A673 (cell line): ENCODE data around the gene PAX9. TPM values are rescaled to one million over a fixed set of nuclear protein-coding genes. Genes with fewer than 3 reads are reported as not detected.

Experiments used
- Bru-seq: library from RNA; stranded (reverse); fragments of 400-500 nt; gene quantifications from one replicate; lab custom pipeline; 2021; lab: Mats Ljungman, UMichigan
- BruChase-seq, 2 experiments: library from RNA; stranded (reverse); fragments of 400-500 nt; gene quantifications; one replicate each; lab custom pipeline; 2021; lab: Mats Ljungman, UMichigan
- BruUV-seq: library from RNA; stranded (reverse); fragments of 400-500 nt; replicated peaks from 2 replicates; lab custom pipeline; 2021; lab: Mats Ljungman, UMichigan
- CTCF ChIA-PET: fragments of 300-600 bp; sonication (Branson Sonifier 250); formaldehyde crosslinking; loops from one replicate; lab custom pipeline; 2022; ENCODE audit warnings: antibody characterized with exemption; lab: Charles Lee
- POLR2A ChIA-PET: fragments of 300-600 bp; sonication (Branson Sonifier 250); formaldehyde crosslinking; loops from one replicate; lab custom pipeline; 2022; ENCODE audit warnings: antibody characterized with exemption; ENCODE audit not compliant: low non-redundant PET; lab: Charles Lee
- DNase-seq: peaks from one replicate; pipeline ENCODE4 v3.0.0-alpha.2; 2015; ENCODE audit warnings: low spot score
- H3K27ac ChIP-seq: fragments of 200-600 bp; sonication (generic); 2 replicates; pipeline ENCODE4 v1.5.1; 2016; ENCODE audit warnings: mixed run types, low read depth, mild to moderate bottlenecking, mixed read lengths, antibody characterized with exemption, low read length; ENCODE audit not compliant: poor library complexity, severe bottlenecking
- H3K27me3 ChIP-seq: fragments of 200-600 bp; sonication (generic); replicated peaks from 2 replicates; pipeline ENCODE4 v1.6.1; 2017; ENCODE audit warnings: mixed run types, low read depth, mild to moderate bottlenecking, mixed read lengths, antibody characterized with exemption, low read length; ENCODE audit not compliant: insufficient read depth, poor library complexity
- H3K36me3 ChIP-seq: fragments of 200-600 bp; sonication (generic); 2 replicates; pipeline ENCODE4 v1.6.1; 2016; ENCODE audit warnings: mixed run types, mild to moderate bottlenecking, mixed read lengths, antibody characterized with exemption, low read length; ENCODE audit not compliant: insufficient read depth, poor library complexity, severe bottlenecking
- H3K4me1 ChIP-seq: fragments of 200-600 bp; sonication (generic); 2 replicates; pipeline ENCODE4 v1.6.1; 2017; ENCODE audit warnings: mixed run types, mild to moderate bottlenecking, mixed read lengths, antibody characterized with exemption, low read length; ENCODE audit not compliant: insufficient read depth, poor library complexity, severe bottlenecking
- H3K4me3 ChIP-seq: fragments of 200-600 bp; sonication (generic); 2 replicates; pipeline ENCODE4 v1.5.1; 2016; ENCODE audit warnings: low read depth, mixed run types, mild to moderate bottlenecking, mixed read lengths, low read length; ENCODE audit not compliant: poor library complexity, severe bottlenecking
- H3K9me3 ChIP-seq: fragments of 200-600 bp; sonication (generic); 2 replicates; pipeline ENCODE4 v1.6.1; 2016; ENCODE audit warnings: mixed run types, low read depth, mild to moderate bottlenecking, mixed read lengths, antibody characterized with exemption, low read length; ENCODE audit not compliant: poor library complexity, severe bottlenecking
- EZH2 ChIP-seq: fragments of 200-600 bp; sonication (generic); IDR thresholded peaks from 2 replicates; pipeline ENCODE4 v1.6.1; 2017; ENCODE audit warnings: borderline replicate concordance, low read depth, mild to moderate bottlenecking, mixed read lengths, antibody characterized with exemption, low read length; ENCODE audit not compliant: poor library complexity, severe bottlenecking
- intact Hi-C: fragments of 100-400 bp; cut with micrococcal nuclease; formaldehyde crosslinking; loops from one replicate; pipeline ENCODE4 v1.10.0; 2022; ENCODE audit not compliant: unreplicated experiment
- long read RNA-seq: library from polyadenylated mRNA; stranded (forward); transcript quantifications from one replicate; pipeline ENCODE4 v2.0.0, GENCODE V29; 2022
- total RNA-seq: library from RNA; stranded (reverse); gene quantifications from 2 replicates; pipeline ENCODE4 v1.2.3, GENCODE V29; 2021
- TF ChIP-seq, protein P1 (sequence below): fragments of 300-800, 200-600 bp; sonication (generic); conservative IDR thresholded peaks from 2 replicates; pipeline ENCODE4 v1.5.1; 2017; ENCODE audit warnings: low read depth, mild to moderate bottlenecking, antibody characterized with exemption, low read length, moderate library complexity, mixed read lengths

Gene PAX9
- total RNA-seq: 23.4 and 26.2 TPM in 2 replicates
- percentile 87 among the genes with signal in this experiment for Bru-seq, nascent RNA
- percentile 81 among the genes with signal in this experiment for BruChase-seq, experiment 1, labeled RNA remaining after a 2-hour chase
- BruChase-seq, experiment 2, labeled RNA remaining after a 6-hour chase: percentile 58 among the genes with signal in this experiment
- long read RNA-seq, full-length matches to known transcripts: 23 of 40 reads
- long read RNA-seq, partial matches to known transcripts: 7 of 40 reads
- long read RNA-seq, other reads (novel, unspliced or antisense): 10 of 40 reads

DNA sequence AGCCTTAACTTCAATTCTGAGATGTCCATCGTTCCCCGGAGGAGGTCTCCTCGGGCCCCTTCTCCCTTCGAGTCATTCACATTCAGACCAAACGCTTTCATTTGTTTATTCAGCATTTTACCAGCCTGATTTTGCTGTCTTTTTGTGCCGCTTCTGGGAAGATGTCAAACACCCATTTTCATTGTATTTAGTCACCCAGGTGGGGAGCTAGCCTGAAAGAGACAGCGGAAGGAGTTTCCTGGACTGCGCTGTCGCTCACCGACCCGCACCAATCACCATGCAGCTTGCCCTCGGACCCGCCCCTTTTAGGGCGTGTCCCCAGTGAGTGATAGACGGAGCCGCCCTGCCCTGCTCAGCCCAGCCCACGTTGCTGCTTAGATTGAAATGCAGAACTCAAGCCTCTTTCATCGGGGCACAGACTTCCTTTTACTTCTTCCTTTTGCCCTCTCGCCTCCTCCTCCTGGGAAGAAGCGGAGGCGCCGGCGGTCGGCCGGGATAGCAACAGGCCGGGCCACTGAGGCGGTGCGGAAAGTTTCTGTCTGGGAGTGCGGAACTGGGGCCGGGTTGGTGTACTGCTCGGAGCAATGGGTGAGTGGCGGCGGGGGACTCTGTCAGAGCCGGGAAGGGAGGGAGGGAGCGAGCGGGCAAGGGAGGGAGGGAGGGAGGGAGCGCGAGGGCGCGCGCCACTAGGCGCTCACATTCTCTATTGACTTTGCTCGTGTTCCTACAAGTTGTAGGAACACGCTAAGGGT is at the start of gene PAX9:
PAX9 (plus strand) TSS at position 355 of the 752 bp plus-strand sequence; CDS start at position 585, 230 bp downstream.
- peak within 1 kb of the TSS; percentile 82 for H3K27ac ChIP-seq
- intact Hi-C loops: no loop called here
- no peaks in the 10 kb centered on the region for H3K27me3 ChIP-seq
- H3K4me1 ChIP-seq: peaks cover 22% of the 10 kb centered on the region
- DNase-seq: peak; percentile 98
- H3K9me3 ChIP-seq: no peaks in the 10 kb centered on the region
- peaks cover 17% of the 10 kb centered on the region for H3K36me3 ChIP-seq
- peak within 1 kb of the TSS; percentile 63 for H3K4me3 ChIP-seq
- no TSS peak for BruUV-seq
- TF ChIP-seq EZH2: no peak
- TF ChIP-seq, protein P1, sequence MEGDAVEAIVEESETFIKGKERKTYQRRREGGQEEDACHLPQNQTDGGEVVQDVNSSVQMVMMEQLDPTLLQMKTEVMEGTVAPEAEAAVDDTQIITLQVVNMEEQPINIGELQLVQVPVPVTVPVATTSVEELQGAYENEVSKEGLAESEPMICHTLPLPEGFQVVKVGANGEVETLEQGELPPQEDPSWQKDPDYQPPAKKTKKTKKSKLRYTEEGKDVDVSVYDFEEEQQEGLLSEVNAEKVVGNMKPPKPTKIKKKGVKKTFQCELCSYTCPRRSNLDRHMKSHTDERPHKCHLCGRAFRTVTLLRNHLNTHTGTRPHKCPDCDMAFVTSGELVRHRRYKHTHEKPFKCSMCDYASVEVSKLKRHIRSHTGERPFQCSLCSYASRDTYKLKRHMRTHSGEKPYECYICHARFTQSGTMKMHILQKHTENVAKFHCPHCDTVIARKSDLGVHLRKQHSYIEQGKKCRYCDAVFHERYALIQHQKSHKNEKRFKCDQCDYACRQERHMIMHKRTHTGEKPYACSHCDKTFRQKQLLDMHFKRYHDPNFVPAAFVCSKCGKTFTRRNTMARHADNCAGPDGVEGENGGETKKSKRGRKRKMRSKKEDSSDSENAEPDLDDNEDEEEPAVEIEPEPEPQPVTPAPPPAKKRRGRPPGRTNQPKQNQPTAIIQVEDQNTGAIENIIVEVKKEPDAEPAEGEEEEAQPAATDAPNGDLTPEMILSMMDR: no peak
- ChIA-PET POLR2A (interaction anchor here (0.6 kb wide), 1 partner anchor 418 kb away, joined by 4 read pairs; no protein-coding TSS in a partner anchor), CTCF (interaction anchor here (0.6 kb wide), 1 partner anchor 489 kb away, joined by 3 read pairs; no protein-coding TSS in a partner anchor)

DNA sequence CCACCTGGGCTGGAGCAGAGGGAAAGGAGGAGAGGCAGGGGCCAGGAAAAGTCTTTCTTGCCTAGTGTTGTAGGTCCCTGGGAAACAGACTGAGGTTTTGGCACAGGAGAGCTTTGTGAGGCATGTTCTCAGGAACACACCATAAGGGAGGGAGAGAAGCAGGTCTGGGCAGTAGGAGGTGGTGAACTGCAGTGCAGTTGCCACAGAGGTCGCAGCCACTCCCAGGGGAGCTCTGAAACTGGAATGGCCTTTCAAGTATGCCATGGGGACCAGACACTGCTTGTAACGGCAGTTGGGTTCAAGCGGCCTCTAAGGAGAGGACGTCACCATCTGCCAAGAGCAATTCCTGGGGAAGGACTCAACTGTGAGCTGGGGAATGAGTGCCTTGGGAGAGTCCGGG is 43.8 kb upstream of the PAX9 start:
- ChIA-PET CTCF (no interaction called here), POLR2A (no interaction called here)
- Histone ChIP-seq H3K27me3 (no peaks in the 10 kb centered on the region), H3K4me3 (no peak overlapping the region), H3K9me3 (no peaks in the 10 kb centered on the region), H3K4me1 (no peaks in the 10 kb centered on the region), H3K27ac (no peak overlapping the region), H3K36me3 (no peaks in the 10 kb centered on the region)
- intact Hi-C loops: no loop called here
- DNase-seq: no peak
- TF ChIP-seq, protein P1: no peak
- TF ChIP-seq EZH2: no peak
- BruUV-seq: no TSS peak

DNA sequence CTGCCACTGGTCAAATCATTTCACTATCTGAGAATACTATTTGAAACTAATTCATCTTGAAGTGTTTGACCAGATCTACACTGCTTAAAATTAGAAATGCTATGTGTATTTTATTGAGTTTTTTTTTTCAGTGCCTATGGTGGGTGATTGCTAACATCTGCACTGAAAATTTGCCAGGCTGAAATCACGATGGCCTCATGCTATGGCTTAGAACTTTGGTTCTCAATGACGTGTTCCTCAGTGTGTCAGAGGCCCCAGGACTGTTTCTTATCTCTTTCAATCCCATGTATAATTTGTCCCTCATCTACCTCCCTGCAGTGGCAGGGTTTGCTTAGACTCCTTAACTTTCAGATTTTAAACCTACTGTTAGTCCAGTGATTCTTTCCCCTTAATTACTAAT is 43.0 kb upstream of the PAX9 start:
- H3K36me3 ChIP-seq: no peaks in the 10 kb centered on the region
- no peaks in the 10 kb centered on the region for H3K4me1 ChIP-seq
- TF ChIP-seq, protein P1: no peak
- no peak for TF ChIP-seq EZH2
- no peaks in the 10 kb centered on the region for H3K27me3 ChIP-seq
- DNase-seq: no peak
- POLR2A ChIA-PET: no interaction called here
- H3K4me3 ChIP-seq: no peak overlapping the region
- intact Hi-C loops: no loop called here
- H3K9me3 ChIP-seq: no peaks in the 10 kb centered on the region
- CTCF ChIA-PET: no interaction called here
- H3K27ac ChIP-seq: no peak overlapping the region
- BruUV-seq: no TSS peak
